CD4-positive, alpha-beta T cell (primary cell): ENCODE measurements around the gene CAMK4. TPM values are rescaled to one million over a fixed set of nuclear protein-coding genes. Genes with fewer than 3 reads are reported as not detected.
A peak's percentile ranks its signal among the peaks of the same experiment; 100 is the strongest.

Experiments
- ATAC-seq: fragments of 200-7000 bp; cut with Tn5 transposase; one replicate; pipeline ENCODE4 v1.10.0; 2022; ENCODE audit warnings: mild to moderate bottlenecking; ENCODE audit not compliant: poor library complexity
- CTCF ChIA-PET: fragments of 350-600 bp; sonication (Branson Sonifier 250); formaldehyde crosslinking; loops from one replicate; lab custom pipeline; 2021; ENCODE audit warnings: antibody characterized with exemption, inconsistent platforms; lab: Charles Lee
- POLR2A ChIA-PET: fragments of 350-600 bp; sonication (Branson Sonifier 250); formaldehyde crosslinking; loops from one replicate; lab custom pipeline; 2021; ENCODE audit warnings: antibody characterized with exemption, inconsistent platforms; lab: Charles Lee
- DNase-seq, 14 experiments: peaks; one replicate each; pipeline ENCODE4 v3.0.0-alpha.2; 2013 to 2020; ENCODE audit warnings: mixed read lengths in 2 of 14
- H3K27ac ChIP-seq, 2 donors: one replicate each; pipeline versions ENCODE4 v1.5.1 to v1.7.0; 2013; ENCODE audit warnings: low read length in 2 of 2, low read depth in 1 of 2, mild to moderate bottlenecking in 1 of 2
- H3K27me3 ChIP-seq, 2 experiments: 1 replicate in 1 of 2; 2 replicates in 1 of 2; pipeline versions ENCODE4 v1.6.1 to v1.7.0; 2013; ENCODE audit warnings: low read length in 2 of 2, control low read depth in 1 of 2, mild to moderate bottlenecking in 1 of 2, moderate library complexity in 1 of 2; ENCODE audit not compliant: insufficient read depth in 2 of 2, control insufficient read depth in 1 of 2
- H3K36me3 ChIP-seq: one replicate; pipeline ENCODE4 v1.6.1; 2013; ENCODE audit warnings: low read length, control low read depth; ENCODE audit not compliant: insufficient read depth
- H3K4me1 ChIP-seq: one replicate; pipeline ENCODE4 v1.6.1; 2013; ENCODE audit warnings: low read length, control low read depth; ENCODE audit not compliant: insufficient read depth
- H3K4me3 ChIP-seq: one replicate; pipeline ENCODE4 v1.5.1; 2013; ENCODE audit warnings: mild to moderate bottlenecking, low read length, moderate library complexity
- H3K9me3 ChIP-seq, 2 experiments: 1 replicate in 1 of 2; 2 replicates in 1 of 2; pipeline versions ENCODE4 v1.6.1 to v1.7.0; 2013; ENCODE audit warnings: low read length in 2 of 2, mild to moderate bottlenecking in 2 of 2, control low read depth in 1 of 2, moderate library complexity in 1 of 2; ENCODE audit not compliant: control insufficient read depth in 1 of 2, insufficient read depth in 1 of 2
- H3K27ac Mint-ChIP-seq: one replicate; pipeline ENCODE4 v1.8.0; 2020; ENCODE audit warnings: mixed read lengths
- H3K27me3 Mint-ChIP-seq: one replicate; pipeline ENCODE4 v1.8.0; 2021; ENCODE audit warnings: mixed read lengths
- H3K36me3 Mint-ChIP-seq: one replicate; pipeline ENCODE4 v1.8.0; 2021; ENCODE audit warnings: low read depth, mixed read lengths
- H3K4me1 Mint-ChIP-seq: one replicate; pipeline ENCODE4 v1.8.0; 2021; ENCODE audit warnings: low read depth, mixed read lengths
- H3K4me3 Mint-ChIP-seq: one replicate; pipeline ENCODE4 v1.8.0; 2020; ENCODE audit warnings: mild to moderate bottlenecking, mixed read lengths
- H3K9me3 Mint-ChIP-seq: one replicate; pipeline ENCODE4 v1.8.0; 2020; ENCODE audit warnings: mixed read lengths
- CTCF ChIP-seq: fragments of 200-600 bp; IDR thresholded peaks from one replicate; pipeline ENCODE4 v1.8.0; 2022; ENCODE audit warnings: antibody characterized with exemption, mild to moderate bottlenecking
- intact Hi-C, 2 experiments: fragments of 100-400 bp; cut with DNase I in 1 of 2; cut with micrococcal nuclease in 1 of 2; formaldehyde crosslinking; loops; one replicate each; pipeline versions ENCODE4 v1.15.1 to v1.9.0; 2023 to 2025; cut with DNase I, micrococcal nuclease
- total RNA-seq, 174 experiments: library from RNA in 2 of 174; stranded (reverse) in 2 of 174; gene quantifications; one replicate each; pipeline ENCODE4 v1.2.3 and lab custom pipeline; 2021 to 2026

The CAMK4 gene
- total RNA-seq, 2 experiments from 2014 or later, result 202 to 225 TPM

- Histone ChIP-seq H3K4me1 (peaks cover 5% of the 10 kb centered on the region), H3K9me3 (no peaks in the 10 kb centered on the region), H3K4me3 (no peak overlapping the region), H3K27ac (no peak overlapping the region), H3K27me3 (no peaks in the 10 kb centered on the region), H3K36me3 (peaks cover 27% of the 10 kb centered on the region)
- intact Hi-C loops, result no loop called here
- no peak for TF ChIP-seq CTCF
- no peak overlapping the region for H3K4me3 Mint-ChIP-seq
- H3K36me3 Mint-ChIP-seq, result peaks cover 82% of the 10 kb centered on the region
- ATAC-seq (no peak), DNase-seq (no peak)
- H3K27me3 Mint-ChIP-seq, result no peaks in the 10 kb centered on the region
- H3K9me3 Mint-ChIP-seq, result no peaks in the 10 kb centered on the region
- CTCF ChIA-PET, result no interaction called here
- H3K27ac Mint-ChIP-seq, result no peak overlapping the region
- POLR2A ChIA-PET, result interaction anchor here (0.9 kb wide), 1 partner anchor 28 kb away, joined by 3 read pairs; no protein-coding TSS in a partner anchor
- H3K4me1 Mint-ChIP-seq, result peaks cover 75% of the 10 kb centered on the region
Measured at GRCh38 chr5:111367115-111367514, 142.9 kb downstream of the CAMK4 start.

GRCh38 chr5:111372799-111373198, 148.6 kb downstream of the CAMK4 start:
- H3K4me3 Mint-ChIP-seq, result no peak overlapping the region
- ChIA-PET CTCF (no interaction called here), POLR2A (no interaction called here)
- peak overlapping the region; percentile 42 for H3K27ac Mint-ChIP-seq
- no peaks in the 10 kb centered on the region for H3K27me3 Mint-ChIP-seq
- H3K36me3 Mint-ChIP-seq, result peaks cover 78% of the 10 kb centered on the region
- Histone ChIP-seq H3K4me1 (no peaks in the 10 kb centered on the region), H3K27me3 (no peaks in the 10 kb centered on the region), H3K9me3 (no peaks in the 10 kb centered on the region), H3K27ac (no peak overlapping the region), H3K36me3 (peaks cover 29% of the 10 kb centered on the region), H3K4me3 (no peak overlapping the region)
- no peak for TF ChIP-seq CTCF
- no peak for ATAC-seq
- H3K9me3 Mint-ChIP-seq, result no peaks in the 10 kb centered on the region
- H3K4me1 Mint-ChIP-seq, result peaks cover 73% of the 10 kb centered on the region
- intact Hi-C loops, result loop anchor here in 1 of 2 experiments (10.0 kb wide), 1 partner anchor 88 kb away; no protein-coding TSS in a partner anchor
- no peak for DNase-seq

- ATAC-seq, result no peak
- Mint-ChIP-seq H3K27me3 (no peaks in the 10 kb centered on the region), H3K9me3 (no peaks in the 10 kb centered on the region), H3K36me3 (peaks cover 77% of the 10 kb centered on the region), H3K4me1 (peaks cover 71% of the 10 kb centered on the region), H3K27ac (peak overlapping the region; percentile 5), H3K4me3 (no peak overlapping the region)
- intact Hi-C loops, result loop anchor here in 1 of 2 experiments (10.0 kb wide), 1 partner anchor 90 kb away; no protein-coding TSS in a partner anchor
- Histone ChIP-seq H3K27ac (no peak overlapping the region), H3K36me3 (peaks cover 39% of the 10 kb centered on the region), H3K9me3 (no peaks in the 10 kb centered on the region), H3K4me3 (no peak overlapping the region), H3K4me1 (no peaks in the 10 kb centered on the region), H3K27me3 (no peaks in the 10 kb centered on the region)
- ChIA-PET POLR2A (interaction anchor here (0.7 kb wide), 1 partner anchor 8 kb away, joined by 3 read pairs; no protein-coding TSS in a partner anchor), CTCF (no interaction called here)
- no peak for DNase-seq
- no peak for TF ChIP-seq CTCF
Measured at GRCh38 chr5:111374380-111374779, 150.2 kb downstream of the CAMK4 start.
